Stimulated activated CD4-positive, alpha-beta T cell treated with anti-CD3 and anti-CD28 coated beads, Interleukin-12 subunit alpha, Interleukin-12 subunit beta, amount 100 ng/mL, for 48 hours (primary cell): ENCODE results near the gene KRTAP16-1.
"Not testable (repeated sequence)": the region's sequence is repeated elsewhere in the genome, so short reads cannot be mapped to it uniquely, and the experiment has no call there.

Source experiments
- DNase-seq, 3 donors: peaks; one replicate each; pipeline ENCODE4 v3.0.0-alpha.2; 2020; ENCODE audit warnings: low read depth in 2 of 3, low spot score in 1 of 3

The KRTAP16-1 gene, protein sequence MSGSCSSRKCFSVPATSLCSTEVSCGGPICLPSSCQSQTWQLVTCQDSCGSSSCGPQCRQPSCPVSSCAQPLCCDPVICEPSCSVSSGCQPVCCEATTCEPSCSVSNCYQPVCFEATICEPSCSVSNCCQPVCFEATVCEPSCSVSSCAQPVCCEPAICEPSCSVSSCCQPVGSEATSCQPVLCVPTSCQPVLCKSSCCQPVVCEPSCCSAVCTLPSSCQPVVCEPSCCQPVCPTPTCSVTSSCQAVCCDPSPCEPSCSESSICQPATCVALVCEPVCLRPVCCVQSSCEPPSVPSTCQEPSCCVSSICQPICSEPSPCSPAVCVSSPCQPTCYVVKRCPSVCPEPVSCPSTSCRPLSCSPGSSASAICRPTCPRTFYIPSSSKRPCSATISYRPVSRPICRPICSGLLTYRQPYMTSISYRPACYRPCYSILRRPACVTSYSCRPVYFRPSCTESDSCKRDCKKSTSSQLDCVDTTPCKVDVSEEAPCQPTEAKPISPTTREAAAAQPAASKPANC

DNA sequence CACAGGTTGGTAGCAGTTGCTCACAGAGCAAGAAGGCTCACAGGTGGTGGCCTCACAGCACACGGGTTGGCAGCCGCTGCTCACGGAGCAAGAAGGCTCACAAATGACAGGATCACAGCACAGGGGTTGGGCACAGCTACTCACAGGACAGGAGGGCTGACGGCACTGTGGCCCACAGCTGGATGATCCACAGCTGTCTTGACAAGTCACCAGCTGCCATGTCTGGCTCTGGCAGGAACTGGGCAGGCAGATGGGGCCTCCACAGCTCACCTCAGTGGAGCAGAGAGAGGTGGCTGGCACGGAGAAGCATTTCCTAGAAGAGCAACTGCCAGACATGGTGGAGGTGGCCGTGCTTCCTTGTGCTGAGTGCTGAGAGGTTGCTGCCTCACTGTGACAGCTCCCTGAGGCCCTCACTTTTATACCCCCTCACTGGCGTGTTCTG, at the start of gene KRTAP16-1:
KRTAP16-1 (minus strand) TSS at position 392 of the 442 bp plus-strand sequence; CDS start at position 336, 56 bp downstream.
- peak in 2 of 3 donors; percentile 8 to 11 for DNase-seq

GRCh38 chr17:41354536-41354935, 45.4 kb upstream of the KRTAP16-1 start:
- DNase-seq = no peak

- no peak for DNase-seq
Observed at GRCh38 chr17:41352597-41353366, 43.7 kb upstream of the KRTAP16-1 start.

DNA sequence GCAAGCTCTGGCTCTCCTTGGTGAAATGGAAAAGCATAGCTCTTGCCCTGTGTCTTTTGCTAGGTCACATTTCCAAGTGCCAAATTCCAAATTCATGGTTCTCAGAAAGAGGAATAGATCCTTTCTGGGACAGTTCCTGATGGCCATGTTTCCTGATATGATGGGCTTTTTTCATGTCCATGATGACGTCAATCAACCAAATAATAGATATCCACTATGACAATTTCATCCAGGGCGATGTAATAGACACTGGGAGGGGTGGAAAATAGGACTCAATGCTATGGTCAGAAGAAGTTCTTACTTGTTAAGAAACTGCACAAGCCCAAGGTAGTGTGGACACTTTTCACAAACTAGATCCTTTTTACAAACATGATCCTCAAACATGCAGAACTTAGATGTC, 42.1 kb upstream of the KRTAP16-1 start:
- no peak for DNase-seq

- not testable (repeated sequence) for DNase-seq
Observed at GRCh38 chr17:41350381-41350878, 41.3 kb upstream of the KRTAP16-1 start, which contains the start of gene KRT33A. KRT33A (minus strand) TSS chr17:41350828; CDS start chr17:41350767, 61 bp downstream.

GRCh38 chr17:41347869-41348760, 39.0 kb upstream of the KRTAP16-1 start:
- no peak for DNase-seq

- DNase-seq = not testable (repeated sequence)
Observed at GRCh38 chr17:41346421-41346820, 37.3 kb upstream of the KRTAP16-1 start.

DNA sequence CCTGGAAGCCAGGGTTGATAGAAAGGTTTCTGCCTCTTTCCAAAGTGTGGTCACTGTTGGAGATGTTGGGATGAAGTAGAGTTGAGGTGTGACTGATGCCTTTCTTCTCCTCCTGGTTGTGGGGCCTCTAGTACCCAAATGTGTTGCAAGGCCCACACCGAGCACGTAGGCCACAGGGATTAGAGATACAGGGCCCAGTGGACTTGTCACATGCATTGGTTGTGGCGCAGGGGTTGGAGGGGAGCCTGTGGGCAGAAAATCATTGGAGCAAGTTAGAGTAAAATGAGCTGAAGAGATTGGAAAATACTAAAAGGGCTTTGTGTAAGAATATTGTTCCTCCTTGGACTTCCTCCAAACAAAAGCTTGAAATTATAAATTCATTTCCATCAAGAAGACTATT, 36.9 kb upstream of the KRTAP16-1 start:
- DNase-seq = no peak

GRCh38 chr17:41343029-41343428, 33.9 kb upstream of the KRTAP16-1 start:
- no peak for DNase-seq

- peak in 1 of 3 donors; percentile 15 for DNase-seq
Observed at GRCh38 chr17:41340934-41341861, 32.1 kb upstream of the KRTAP16-1 start.

DNA sequence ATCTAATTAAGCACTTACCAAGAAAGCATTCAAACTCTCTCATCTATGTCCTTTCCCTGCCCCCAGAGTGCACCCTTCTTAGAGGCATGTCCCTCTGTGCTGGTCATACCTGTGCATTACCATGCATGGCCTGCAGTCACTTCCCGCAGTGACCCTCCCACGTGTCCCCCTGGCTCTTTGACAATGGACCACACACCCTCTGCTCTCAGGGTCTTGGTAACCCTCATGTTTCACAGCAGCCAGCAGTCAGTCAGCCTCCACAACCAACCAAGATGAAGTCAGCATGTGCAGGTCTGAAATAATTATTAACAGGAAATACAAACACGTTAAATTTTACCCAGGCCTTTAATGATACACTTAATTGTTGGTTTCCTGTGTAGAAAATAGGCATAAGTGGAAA, 31.4 kb upstream of the KRTAP16-1 start:
- no peak for DNase-seq

GRCh38 chr17:41339571-41340172, 30.6 kb upstream of the KRTAP16-1 start:
- DNase-seq = no peak

- DNase-seq = peak in 1 of 3 donors; percentile 24
Observed at GRCh38 chr17:41338961-41339485, 29.9 kb upstream of the KRTAP16-1 start.

DNA sequence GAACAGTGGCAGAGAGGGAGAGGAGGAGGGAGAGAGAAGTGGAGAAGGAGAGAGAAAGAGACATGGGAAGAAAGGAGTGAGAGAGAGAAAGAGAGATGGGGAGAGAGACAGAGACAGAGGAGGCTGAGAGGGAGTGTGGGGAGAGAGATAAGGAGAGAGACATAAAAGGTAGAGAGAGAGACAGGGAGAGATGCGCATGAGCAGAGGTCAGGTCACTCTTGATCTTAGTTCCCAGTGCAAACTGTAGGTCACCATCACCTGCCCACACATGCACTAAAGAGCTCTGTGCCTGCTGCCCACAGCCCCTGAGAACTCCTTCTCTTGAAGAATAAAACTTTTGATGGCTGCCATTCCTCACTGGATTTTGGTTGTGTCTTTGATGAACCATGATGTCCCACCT, 26.6 kb upstream of the KRTAP16-1 start:
- no peak for DNase-seq

GRCh38 chr17:41334385-41335305, 25.5 kb upstream of the KRTAP16-1 start:
- no peak for DNase-seq

DNA sequence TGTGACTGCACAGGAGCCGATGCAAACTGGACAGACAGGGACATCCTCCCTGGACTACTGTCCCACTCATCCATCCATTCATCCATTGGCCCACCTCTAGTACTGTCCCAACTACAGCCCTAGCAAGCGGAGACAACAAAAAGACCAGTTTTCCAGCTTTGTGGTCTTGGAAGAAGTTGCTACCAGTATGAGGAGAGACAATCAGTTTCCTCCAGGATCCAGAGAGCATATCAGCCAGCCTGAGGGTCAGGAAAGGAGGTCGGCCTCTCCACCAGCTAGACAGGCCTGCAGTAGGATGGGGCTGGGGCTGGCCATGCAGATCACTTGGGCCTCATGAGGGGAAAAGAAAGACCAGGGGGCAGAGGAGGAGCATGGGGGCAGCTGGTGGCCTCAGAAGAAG, 24.7 kb upstream of the KRTAP16-1 start:
- DNase-seq = no peak

DNA sequence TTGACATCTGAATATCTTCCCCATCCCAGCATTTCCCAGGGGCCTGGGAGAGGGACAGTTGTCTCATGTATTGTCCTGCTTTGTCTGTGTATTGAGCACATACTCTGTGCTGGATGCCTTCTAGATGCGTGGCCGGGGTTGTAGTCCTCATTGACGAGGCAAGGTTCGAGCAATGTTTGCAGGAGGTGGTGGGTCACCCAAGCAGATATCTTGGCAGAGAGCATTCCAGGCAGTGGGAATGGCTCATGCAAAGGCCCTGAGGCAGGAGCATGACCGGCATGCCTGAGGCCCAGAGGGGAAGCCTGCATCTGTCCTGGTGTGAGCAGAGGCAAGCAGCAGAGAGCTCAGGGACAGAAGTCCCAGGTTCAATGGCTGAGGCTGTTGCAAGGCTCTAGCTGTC, 24.0 kb upstream of the KRTAP16-1 start:
- no peak for DNase-seq

DNA sequence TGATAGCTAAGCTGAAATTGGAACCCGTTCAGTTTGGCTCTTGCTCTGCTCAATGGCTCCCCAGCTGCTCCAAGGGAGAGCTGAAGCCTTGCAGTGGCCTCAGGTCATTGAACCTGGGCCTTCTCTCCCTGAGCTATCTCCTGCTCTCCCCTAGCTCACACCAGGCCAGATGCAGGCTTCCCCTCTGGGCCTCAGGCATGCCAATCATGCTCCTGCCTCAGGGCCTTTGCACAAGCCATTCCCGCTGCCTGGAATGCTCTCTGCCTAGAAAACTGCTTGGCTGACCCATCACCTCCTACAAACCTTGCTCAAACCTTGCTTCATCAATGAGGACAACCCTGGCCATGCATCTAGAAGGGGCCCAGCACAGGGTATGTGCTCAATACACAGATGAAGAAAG, 23.1 kb upstream of the KRTAP16-1 start:
- DNase-seq = no peak
